Hippocampal formation (tissue), 2 donors: Measurements from ENCODE around the gene COL18A1.

Experiments
- DNase-seq, 2 donors: peaks; one replicate each; lab custom pipeline; 2025; lab: John Stamatoyannopoulos, UW

COL18A1 gene

DNA sequence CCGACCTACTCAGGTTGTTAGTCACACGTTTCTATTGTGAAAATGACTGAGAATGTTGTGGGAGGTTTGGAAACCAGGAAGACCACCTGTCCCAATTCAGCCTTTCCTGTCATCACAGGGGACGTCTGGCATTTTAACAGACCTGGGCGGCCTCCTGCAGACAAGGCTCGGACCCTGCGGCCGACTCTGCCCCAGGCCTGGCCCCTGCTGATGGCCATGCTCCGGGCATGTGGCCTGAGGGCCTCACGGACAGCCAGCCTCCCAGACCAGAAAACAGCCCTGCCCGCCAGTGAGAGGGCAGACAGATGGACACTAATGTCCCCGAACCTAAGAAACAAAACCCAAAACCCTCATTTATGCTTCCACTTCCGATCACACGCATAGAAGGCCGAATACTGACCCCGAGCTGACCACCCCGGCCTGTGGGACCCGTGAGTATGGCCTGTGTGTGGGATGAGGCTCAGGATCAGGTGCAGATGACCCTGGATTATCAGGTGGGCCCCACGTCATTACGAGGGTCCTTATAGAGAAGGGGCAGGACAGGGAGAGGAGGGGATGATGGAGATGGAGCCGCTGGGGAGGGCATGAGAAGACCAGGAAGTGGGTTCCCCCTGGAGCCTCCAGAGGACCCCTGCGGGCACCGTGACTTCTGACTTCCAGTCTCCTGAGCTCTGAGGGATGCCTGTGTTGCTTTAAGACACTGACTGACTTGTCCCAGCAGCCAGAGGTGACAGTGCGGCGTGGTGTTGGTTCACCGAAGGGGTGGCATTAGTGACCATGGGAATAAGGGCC, 9.6 kb downstream of the COL18A1 start:
- no peak for DNase-seq

GRCh38 chr21:45415188-45415942, 10.4 kb downstream of the COL18A1 start:
- no peak for DNase-seq

DNA sequence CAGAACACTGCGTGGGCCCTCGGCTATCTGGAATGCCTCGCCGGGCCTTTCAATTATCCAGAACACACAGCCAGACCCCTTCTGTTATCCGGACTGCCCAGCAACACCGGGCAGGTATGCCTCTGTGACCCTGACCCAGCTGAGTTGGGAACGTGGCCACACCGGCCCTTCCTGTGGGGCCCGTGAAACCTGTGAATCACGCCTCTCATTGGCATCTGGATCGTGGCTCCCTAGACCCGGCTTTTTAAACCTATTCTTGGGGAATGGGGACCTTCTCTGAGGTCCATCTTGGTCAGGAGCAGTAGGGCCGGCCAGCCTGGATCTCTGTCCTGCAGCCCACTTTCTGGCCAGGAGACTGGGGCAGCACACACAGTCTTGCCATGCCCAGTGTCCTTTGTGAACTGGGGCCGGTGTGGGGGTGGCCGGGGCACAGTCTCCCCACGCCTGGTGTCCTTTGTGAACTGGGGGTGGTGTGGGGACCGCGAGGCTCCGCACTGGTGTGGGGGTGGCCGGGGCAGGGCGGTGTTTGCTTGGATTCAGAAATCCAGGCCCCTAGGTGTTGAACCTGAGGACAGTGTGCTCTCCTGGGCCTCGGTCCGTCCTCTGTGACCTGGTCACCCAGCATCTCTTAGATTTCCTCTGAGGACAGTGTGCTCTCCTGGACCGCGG, 11.1 kb downstream of the COL18A1 start:
- DNase-seq = no peak

- no peak for DNase-seq
Observed at GRCh38 chr21:45416620-45417019, 11.7 kb downstream of the COL18A1 start.

DNA sequence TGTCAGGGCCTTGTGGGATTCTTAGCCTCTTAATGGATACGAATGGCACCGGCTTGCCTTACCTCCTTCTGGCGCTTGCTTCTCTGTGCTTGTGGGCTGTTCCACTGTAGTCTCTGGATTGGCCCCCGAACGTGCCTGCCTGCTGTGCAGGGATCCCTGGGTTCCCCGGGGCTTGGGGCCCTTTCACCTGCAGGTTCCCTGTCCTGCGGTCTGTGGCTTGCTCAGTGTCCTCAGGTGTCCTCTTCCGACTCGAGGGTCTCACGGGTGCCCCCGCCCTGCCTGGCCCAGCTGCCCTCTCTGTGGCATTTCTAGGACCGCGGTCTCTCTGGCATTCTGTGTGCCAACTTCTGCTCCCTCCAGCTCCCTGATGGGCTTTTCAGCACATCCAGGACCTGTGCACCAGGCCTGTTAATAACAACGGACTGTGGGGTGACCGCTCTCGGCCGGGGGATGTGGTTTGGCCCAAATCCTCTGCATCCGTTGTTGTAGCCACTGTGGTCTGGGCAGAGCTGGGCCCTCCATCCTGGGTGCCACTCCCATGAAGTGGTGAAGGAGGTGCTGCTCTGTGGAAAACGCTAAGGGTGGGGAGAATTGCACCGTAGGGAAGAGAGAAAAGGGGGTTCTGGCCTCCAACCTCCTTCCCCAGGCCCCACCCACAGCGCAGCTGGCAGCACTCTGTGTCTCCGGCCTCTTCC, 12.4 kb downstream of the COL18A1 start:
- DNase-seq = no peak

DNA sequence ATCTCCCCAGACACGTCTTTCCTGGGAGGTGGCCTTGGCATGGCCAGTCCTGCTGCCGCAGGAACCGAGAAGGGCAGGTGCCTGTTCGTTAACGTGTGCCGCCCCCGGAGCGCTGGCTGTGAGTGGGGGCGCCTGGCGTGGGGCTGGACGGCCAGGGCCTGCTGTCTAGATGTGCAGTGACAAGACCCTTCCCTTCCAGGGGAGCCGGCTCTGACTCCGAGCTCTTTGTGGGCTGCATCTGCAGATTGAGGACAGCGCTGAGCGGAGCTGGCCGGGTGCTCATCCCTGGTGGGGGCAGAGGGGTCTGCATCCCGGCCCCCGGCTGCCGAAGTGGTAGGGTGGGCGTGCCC, 13.0 kb downstream of the COL18A1 start:
- no peak for DNase-seq

DNA sequence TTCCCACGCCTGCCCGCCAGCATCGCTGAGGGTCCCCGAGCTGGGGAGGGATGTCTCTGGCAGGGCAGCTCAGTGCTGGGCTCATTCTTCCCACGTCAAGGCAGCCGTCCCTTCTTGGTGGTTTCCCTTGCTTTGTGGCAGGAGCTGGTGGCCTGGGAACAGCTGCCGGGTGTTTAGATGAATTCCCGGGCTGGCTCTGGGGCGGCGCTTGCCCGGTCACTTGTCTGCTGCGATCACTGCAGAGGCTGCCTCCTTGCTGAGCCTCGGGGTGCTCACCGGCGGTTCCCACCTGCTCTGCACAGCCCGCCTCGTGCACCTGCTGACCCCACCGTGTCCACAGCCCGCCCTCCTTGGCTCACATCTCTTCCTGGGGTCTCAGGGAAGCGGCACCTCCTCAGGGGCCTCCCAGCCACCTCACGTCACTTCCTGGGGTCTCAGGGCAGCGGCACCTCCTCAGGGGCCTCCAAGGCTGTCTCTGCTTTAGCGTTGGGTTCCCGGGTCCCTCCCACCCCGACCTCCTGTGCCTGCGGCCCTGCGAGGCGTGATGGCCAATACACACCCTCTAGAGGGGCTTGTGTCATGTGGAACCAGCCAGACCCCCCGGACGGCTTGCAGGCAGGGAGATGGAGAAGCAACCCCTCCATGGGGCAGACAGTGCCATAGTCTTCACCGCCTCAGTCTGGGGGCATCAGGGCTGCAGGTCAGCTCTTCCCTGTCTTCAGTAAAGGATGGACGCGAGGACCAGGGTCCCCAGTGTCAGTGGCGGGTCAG, 13.5 kb downstream of the COL18A1 start:
- no peak for DNase-seq

- no peak for DNase-seq
Observed at GRCh38 chr21:45419162-45419561, 14.2 kb downstream of the COL18A1 start.

DNA sequence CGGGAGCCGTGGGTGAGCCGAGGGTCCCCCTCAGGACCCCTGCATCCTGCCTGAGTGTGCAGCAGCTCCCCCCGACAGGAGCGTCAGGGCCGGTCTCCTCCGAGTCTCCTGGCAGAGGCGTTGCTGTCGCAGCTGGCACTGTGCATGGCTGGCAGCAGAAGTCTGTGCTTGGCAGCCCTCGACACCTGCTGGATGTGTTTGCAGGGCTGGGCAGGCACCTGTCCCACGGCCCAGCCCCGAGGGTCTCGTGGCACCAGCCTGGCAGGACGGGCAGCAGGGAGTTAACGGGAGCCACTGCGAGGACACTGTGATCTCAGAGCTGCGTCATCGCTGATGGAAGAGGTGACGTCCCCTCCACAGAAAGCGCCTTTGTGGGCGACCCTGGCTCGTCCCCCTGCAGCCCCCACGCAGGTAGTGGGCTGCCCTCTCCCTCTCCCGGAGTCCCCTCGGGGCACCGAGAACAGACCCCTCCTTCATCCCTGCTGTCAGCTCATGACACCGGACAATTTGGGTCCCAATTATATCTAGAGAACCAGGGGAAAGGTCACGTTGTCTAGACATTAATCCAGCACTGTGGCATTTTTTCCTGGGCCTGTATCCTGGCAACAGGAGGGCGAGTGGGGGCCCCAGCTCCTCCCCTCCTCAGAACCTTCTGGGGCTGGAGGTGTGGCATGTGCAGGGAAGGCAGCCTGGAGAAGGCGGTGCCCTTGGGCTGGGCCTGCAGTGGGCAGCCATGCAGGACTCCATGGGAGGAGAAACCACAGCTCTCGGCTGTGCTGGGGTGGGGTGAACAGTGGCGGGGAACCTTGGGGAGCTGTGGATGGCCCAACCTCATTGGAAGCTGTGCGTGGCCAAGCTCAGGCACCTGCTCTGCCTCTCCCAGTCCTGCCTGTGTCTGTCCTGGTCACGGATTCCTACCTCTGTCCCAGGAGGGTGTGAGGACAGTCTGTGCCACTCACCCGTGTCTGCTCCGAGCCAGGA, 15.4 kb downstream of the COL18A1 start:
- peak in 1 of 2 donors; percentile 30 for DNase-seq

DNA sequence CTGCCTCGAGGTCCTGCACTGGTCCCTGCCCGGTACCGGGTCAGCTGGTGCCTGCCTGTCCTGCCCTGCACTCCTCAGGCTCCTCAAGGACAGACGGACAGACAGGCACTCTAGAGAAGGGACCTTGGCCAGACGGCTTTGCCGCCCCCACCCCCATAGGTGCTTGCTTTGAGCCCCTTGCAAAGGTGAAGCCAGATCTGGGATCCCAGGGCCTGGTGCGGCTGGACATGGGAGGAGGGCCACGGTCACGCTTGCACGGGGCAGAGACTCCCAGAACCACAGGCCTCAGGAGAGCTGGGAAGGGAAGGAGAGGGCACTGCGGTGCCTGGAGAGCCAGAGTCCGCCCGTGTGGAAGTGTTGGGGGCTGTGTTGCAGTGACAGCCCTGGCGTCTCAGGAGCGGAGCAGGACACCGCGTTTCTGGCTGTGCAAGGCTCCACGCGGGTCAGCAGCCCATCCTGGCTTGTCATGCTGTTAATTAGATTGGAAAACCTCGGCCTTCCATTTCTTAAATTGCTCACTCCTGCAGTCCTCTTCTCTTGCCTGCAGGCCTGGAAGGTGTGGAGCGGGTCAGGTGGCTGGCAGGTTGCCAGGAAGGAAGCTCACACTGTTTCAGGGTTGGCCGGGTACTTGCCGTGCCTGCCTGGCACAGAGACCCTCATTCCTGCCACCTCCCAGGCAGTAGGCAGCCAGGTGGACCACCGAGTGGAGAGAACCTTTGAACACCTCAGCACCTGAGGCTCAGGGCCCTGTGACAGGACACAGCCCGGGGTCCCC, 16.3 kb downstream of the COL18A1 start:
- no peak for DNase-seq

DNA sequence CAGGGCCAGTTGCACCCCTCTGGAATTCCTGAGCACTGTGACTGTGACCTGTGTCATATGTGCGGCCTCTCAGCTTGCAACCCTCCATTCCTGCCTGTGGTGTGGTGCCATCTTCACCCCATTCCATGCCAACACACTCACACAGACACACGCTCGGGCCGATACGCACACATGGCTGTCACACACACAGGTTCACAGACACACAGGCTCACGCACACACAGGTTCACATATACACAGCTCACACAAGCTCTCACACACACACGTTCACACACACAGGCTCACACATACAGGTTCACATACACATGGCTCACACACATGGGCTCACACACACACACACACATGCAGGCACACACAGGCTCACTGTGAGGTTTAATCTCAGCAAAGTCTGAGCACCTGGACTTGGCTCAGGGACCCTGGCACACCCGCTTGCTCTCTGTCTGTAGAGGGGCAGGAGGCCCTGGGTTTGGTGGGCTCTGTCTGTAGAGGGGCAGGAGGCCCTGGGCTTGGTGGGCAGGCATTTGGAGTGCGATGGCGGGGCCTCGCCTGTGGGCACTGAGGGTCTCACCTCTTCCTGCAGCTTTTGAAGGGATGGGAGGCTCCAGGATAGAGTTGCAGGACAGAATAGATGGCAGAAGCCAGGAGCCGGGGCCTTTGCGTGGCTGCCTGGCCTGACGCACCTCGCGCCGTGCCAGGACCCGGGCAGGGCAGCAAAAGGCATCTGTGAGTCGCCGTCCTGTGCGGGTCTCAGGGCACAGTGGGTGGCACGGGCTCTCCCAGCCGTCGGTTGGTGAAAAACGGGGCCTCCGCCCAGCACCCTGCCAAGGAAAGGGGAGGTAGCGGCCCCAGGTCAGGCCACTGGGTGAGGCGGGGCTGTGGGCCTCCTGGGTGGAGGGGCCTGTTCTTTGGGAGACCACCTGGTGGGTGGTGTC, 17.1 kb downstream of the COL18A1 start:
- no peak for DNase-seq

- DNase-seq = no peak
Observed at GRCh38 chr21:45423201-45423955, 18.4 kb downstream of the COL18A1 start.

DNA sequence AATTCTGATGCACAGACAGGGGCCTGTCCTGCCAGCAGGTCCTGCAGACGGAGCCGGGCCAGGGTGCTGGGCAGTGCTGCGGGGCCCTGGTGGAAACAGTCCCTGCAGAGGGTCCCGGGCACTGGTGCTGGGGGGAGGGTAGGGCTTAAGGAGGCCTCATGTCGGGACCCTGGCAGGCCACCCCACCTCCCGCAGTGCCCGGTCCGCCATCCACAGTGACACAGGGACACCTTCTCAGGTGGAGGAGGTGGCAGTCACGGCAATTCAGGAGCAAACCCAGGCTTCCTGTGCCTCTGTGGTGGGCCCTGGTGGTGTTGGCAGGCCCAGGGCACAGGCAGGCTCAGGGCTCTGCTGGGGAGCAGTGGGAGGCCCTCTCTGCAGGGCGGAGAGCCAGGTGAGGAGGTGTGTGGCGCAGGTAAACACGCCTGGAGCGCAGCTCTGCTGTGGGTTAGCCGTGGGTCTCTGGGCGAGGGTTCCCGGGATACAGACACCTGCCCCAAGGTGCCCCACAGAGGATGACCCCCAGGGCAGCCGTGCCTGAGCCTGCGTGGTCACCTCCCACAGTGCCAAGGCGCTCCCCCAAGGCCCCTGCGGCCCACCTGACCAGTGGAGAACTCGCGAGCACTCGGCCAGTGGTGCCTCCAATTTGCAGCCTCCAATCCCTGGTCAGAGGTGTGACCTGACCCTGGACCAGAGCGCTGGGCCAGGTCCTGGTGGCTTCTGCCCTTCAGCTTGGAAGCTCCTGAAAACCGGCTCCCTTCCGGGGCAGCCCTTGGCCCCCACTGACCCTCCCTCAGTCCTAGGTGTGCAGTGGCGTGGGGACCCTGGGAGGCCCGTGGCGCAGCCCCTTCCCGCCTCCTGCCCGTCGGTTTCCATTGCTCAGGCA, 19.2 kb downstream of the COL18A1 start:
- DNase-seq = no peak

GRCh38 chr21:45424854-45425795, 20.2 kb downstream of the COL18A1 start:
- DNase-seq = no peak
